ENCODE measurements around the gene MARS1.
"Not testable (repeated sequence)": the region's sequence is repeated elsewhere in the genome, so short reads cannot be mapped to it uniquely, and the experiment has no call there.

The MARS1 gene

DNA sequence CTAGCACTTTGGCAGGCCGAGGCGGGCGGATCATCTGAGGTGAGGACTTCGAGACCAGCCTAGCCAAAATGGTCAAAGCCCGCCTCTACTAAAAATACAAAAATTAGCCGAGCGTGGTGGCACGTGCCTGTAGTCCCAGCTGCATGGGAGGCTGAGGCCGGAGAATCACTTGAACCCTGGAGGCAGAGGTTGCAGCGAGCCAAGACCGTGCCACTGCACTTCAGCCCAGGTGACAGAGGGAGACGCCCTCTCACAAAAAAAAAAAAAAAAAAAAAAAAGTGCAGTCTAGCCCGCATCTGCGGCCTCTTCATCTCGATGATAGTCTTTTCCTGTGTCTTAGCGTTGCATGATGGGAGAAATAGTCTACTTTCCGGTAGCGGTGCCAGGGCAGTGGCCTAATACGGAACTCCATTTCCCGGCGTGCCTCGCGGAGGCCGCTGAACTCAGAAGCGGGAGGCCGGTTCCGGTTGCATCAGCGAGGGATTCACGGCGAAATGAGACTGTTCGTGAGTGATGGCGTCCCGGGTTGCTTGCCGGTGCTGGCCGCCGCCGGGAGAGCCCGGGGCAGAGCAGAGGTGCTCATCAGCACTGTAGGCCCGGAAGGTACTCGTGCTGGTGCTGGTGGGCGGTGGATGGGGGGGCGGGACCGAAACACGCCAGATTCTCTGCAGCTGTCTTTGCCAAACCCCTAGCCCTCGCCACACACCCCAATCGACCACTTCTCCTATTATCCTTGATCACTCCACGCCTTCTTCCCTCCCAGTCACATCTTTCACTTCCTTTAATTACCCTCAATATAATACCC is at the start of gene MARS1:
MARS1 (plus strand) TSS at position 472 of the 805 bp plus-strand sequence; CDS start at position 495, 23 bp downstream.
- DNase-seq = peak; percentile 74 to 85 (median 82)

DNA sequence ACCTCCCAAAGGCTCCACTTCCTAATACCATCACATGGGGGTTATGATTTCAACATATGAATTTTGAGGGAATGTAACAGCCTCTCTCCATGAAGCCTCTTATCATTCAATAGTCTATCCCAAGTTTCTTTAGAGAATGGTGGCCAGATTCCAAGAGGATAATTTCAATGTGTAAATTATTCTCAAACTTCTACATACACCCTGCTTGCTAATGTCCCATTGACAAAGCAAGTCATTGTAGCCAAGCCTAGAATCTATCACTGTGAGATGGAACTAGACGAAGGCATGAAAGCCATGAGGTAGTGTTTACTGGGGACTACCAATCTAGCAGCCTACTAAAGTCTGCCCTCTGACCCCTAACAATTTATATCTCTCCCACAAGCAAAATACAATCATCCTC is 49.5 kb upstream of the MARS1 start:
- no peak for DNase-seq

DNA sequence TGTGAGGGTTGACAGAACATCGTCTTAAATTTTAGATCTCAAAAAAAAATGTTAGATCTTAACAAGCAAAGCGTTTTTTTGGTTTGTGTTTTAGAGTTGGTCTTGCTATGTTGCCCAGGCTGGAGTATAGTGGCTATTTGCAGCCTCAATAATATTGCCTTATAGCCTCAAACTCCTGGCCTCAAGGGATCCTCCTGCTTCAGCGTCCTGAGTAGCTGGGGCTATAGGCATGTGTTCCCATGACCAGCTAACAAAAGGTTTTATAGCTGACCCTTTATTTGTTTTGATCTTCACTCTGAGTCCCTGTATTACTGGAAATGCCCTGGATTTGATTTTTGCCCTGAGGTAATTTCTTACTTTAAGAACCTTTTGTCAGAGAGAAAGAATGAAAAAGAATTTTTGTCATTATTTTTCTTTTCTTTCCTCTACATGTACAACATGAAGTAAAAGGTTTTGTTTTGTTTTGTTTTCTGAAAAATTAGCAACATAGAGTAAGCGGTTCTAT is 48.1 kb upstream of the MARS1 start:
- no peak for DNase-seq

DNA sequence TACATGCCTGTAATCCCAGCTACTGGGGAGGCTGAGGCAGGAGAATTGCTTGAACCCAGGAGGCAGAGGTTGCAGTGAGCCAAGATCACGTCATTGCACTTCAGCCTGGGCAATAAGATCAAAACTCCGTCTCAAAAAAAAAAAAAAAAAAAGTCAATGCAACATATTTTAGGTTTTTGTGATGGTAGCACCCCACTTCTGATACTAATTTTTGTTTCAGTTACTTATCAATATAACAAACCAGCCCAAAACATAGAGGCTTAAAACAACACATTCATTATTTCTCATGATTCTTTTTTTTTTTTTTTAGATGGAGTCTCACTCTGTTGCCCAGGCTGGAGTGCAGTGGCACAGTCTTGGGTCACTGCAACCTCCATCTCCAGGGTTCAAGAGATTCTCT is 46.5 kb upstream of the MARS1 start:
- not testable (repeated sequence) for DNase-seq

DNA sequence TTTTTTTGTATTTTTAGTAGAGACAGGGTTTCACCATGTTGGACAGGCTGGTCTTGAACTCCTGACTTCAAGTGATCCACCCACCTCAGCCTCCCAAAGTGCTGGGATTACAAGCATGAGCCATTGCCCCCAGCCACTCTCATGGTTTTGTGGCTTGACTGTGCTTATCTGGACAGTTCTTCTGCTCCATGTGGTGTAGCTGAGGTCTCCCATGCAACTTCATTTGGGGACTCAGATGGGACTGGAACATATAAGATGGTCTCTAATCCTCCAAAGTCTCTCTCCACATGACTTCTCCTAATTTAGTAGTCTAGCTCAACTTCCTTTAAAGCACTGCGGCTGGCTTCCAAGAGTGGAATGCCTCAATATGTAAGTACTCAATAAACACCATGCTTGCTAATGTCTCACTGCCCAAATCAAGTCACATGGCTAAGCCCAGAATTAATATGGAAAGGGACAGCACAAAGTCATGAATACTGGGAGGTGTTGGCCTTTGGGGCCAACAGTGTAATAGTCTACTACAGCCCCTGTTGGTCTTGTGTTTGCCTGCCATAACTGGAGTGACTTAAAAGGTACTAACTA is 45.9 kb upstream of the MARS1 start:
- no peak for DNase-seq

DNA sequence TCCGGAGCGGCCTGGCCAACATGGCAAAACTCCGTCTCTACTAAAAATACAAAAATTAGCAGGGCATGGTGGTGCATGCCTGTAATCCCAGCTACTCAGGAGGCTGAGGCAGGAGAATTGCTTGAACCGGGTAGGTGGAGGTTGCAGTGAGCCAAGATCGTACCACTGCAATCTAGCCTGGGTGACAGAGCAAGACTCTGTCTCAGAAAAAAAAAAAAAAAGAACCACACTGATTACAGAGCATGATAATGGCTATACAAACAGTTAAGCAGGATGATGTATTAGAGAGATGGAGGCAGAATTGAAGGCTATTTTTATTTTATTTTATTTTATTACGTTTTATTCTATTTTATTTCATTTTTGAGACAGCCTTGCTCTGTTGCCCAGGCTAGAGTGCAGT is 43.5 kb upstream of the MARS1 start:
- not testable (repeated sequence) for DNase-seq

DNA sequence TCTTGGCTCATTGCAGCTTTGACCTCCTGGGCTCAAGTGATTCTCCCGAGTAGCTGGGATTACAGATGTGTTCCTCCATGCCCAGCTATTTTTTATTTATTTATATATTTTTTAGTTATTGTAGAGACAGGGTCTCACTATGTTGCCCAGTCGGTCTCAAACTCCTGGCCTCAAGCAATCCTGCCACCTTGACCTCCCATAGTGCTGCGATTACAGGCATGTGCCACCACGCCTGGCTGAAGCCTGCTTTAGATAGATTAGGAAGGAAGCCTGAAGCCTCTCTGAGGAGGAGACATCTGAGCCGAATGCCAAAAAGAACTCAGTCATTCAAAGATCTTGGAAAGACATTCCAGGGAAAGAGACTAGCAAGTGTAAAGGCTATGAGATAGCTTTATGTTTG is 43.1 kb upstream of the MARS1 start:
- DNase-seq = no peak

DNA sequence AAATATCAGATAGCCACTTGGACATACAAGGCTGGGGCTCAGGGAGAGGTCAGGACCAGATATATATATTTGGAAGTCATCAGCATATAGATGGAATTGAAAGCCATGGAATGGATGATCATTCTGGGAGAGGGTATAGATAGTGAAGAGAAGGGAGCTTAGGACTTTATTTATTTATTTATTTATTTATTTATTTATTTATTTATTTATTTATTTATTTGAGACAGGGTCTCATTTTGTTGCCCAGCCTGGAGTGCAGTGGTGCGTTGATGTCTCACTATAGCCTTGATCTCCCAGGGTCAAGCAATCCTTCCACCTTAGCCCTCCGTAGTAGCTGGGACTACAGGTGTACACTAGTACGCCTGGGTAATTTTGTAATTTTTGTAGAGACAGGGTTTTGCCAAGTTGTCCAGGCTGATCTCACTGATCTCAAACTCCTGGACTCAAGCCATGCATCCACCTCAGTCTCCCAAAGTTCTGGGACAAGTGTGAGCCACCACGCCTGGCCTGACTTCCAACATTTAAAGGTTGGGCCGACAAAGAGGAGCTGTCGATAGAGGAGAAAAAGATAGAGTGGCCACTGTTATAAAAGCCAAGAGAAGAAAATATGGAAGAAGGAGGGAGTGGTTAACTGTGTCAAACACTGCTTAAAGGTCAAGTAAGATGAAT is 41.4 kb upstream of the MARS1 start:
- no peak for DNase-seq

DNA sequence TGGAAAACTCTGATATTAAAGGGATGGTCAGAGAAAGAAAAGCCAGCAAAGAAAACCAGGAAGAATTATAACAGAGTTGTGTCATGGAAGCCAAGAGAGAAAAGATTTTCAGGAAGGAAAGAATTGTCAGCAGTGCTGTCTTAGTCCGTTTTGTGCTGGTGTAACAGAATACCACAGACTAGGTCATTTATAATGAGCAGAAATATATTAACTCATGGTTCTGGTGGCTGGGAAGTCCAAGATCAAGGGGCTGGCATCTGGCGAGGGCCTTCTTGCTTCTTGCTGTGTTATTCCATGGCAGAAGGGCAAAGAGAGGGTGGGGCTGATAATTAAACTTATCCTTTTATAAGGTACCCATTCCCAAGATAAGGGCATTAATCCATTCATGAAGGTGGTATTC is 39.2 kb upstream of the MARS1 start:
- DNase-seq = no peak

DNA sequence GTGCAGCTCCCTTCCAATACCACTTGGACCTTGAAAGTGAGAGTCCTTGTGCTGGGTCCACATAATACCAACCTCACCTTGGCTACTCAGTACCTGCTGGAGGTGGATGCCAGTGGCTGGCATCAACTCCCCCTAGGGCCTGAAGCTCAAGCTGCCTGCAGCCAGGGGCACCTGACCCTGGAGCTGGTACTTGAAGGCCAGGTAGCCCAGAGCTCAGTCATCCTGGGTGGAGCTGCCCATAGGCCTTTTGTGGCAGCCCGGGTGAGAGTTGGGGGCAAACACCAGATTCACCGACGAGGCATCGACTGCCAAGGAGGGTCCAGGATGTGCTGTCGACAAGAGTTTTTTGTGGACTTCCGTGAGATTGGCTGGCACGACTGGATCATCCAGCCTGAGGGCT is 38.5 kb upstream of the MARS1 start:
- DNase-seq = no peak

DNA sequence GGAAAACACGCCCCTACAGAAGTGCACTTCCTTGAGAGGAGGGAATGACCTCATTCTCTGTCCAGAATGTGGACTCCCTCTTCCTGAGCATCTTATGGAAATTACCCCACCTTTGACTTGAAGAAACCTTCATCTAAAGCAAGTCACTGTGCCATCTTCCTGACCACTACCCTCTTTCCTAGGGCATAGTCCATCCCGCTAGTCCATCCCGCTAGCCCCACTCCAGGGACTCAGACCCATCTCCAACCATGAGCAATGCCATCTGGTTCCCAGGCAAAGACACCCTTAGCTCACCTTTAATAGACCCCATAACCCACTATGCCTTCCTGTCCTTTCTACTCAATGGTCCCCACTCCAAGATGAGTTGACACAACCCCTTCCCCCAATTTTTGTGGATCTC is 37.8 kb upstream of the MARS1 start:
- no peak for DNase-seq

DNA sequence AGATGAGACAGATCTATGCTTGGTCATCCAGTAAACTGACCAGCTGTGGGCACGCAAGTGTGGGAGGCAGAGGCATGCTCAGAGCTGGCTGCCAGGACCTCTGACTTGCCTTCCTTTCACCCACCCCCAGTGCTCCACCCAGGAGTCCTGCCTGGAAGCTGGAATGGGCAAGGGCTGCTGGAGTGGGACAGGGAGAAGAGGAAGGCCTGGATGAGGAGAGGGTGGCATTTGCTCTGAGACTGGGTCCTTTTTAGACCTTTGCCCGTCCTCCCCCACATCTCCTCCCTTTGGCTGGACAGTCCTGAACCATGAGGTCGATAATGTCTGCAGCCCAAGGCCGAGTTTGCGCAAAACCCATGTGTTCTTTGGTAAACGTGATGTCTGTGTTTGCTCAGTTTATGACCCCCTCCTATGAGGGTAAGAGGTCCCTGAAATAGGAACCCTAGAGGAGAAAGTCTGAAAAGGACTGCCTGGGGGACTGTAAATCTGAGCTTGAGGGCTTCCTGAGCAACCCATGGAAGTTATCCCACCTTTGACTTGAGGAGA is 36.6 kb upstream of the MARS1 start:
- no peak for DNase-seq

DNA sequence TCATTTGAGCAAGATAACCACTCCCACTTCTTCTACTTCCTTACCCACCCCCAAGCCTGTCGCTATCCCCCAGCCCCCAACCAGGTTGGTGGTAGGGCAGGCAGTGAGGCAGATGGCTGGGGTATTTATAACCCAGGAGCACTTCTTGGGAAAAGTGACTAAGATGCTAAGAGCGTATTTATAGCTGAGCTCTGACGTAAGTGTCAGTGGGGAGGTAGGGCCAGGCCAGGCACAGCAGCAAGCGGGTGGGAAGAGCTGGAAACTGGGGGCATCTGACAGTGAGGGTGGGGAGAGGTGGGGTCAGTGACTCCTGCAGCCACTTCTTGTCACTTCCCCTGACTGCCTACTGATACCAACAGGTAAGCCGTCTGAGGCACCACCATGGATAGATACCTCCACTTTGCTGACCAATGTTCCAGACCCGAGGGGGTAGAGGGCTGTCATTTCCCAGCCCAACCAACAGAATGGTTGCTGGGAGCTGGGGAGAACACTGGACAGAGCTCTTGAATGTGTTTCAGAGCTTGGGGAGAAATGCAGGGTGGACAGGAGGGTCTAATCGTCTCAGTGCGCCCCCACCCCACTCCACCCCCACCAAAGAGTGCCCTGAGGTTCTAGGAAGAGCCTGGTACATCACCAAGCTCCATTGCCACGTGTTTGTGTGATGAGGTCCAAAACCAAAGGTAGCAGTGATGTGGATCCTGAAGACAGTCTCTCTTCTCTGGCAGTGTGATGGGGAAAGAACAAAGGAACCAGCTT is 35.5 kb upstream of the MARS1 start:
- no peak for DNase-seq

DNA sequence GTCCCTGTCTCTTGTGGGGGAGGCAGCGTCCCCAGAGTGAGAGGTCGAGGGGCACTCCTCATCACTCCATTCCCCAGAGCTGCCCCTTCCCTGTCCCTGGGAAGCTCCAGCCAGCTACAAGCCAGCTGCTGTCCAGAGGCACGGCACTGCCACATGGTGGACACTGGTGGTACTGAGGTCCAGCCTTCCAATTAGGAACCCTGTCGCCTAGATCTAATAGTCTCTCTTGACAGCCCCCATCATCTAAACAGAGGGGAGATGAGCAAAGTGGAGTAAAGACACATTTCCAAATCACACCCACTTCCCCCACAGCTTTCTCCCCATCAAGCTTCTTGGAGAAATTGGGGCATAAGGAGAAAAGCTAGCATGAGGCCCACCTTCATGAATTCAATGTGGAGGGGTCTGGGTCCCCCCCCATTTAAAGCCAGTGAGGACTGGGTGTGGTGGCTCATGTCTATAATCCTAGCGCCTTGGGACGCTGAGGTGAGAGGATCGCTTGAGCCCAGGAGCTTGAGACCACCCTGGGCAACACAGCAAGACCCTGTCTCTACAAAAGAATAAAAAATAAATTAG is 34.8 kb upstream of the MARS1 start:
- DNase-seq = peak in 3 of 4 experiments; percentile 11 to 39 (median 17)

DNA sequence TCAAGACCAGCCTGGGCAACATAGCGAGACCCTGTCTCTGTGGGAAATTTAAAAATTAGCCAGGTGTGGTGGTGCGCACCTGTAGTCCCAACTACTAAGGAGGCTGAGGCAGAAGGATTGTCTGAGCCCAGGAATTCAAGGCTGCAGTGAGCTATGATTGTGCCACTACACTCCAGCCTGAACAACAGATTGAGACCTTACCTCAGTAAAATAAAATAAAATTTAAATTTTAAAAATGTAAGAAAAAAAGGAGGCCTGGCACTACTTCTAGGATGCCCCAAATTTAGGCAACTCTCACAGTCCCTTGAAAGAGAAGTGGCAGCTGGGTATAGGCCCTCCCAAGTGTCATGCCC is 33.7 kb upstream of the MARS1 start:
- no peak for DNase-seq

DNA sequence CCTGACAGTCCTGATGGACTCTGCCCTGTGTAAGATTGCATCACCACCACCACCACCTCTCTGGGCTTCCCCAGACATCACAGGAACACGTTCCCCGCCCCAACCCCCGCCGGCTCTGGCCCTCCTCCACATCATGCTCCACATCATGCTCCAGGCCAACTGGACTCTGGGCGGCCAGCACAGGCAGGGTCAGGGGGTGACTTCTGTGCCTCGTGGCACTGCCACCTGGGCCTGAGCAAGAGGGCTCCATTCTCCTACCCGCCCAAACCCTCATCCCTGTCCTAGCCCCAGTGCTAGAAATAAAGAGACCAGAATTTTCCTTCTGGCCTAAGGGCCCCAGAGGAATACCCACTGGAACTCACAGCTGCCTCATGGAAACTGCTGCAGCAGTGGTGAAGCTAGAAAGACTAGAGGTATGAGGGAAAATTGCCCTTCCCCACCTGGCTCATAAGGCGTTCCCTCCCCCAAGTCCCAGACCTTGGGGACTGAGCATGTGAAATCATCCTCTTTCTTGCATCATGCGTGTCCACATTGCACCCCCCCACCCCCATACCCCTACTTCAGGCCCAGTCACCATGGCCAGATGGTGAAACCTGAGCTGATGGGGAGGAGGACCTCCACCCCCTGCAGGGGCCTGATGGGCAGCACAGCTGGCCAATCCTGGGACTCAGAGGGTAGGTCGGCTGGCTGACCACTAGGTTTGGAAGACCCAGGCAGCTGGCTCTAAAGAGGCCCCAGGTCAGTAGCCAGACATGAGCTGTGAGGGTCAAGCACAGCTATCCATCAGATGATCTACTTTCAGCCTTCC is 33.1 kb upstream of the MARS1 start, which contains the start of gene INHBE:
INHBE (plus strand) TSS at position 742 of the 808 bp plus-strand sequence. CDS start 230 bp downstream, outside the sequence.
- DNase-seq = no peak

DNA sequence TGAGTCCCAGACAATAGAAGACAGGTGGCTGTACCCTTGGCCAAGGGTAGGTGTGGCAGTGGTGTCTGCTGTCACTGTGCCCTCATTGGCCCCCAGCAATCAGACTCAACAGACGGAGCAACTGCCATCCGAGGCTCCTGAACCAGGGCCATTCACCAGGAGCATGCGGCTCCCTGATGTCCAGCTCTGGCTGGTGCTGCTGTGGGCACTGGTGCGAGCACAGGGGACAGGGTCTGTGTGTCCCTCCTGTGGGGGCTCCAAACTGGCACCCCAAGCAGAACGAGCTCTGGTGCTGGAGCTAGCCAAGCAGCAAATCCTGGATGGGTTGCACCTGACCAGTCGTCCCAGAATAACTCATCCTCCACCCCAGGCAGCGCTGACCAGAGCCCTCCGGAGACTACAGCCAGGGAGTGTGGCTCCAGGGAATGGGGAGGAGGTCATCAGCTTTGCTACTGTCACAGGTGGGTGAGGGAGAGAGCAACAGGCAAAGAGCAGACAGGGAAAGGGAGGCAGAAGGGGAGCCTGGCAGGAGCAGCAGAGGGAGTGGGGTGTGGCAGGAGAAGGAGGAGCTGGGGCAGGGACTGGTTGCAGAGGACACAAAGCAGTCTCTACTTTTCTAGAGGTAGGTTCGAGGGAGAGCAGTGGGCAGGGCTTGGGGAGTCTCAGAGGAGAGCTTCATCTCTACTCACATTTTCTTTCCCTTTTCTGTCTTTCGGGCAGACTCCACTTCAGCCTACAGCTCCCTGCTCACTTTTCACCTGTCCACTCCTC is 32.3 kb upstream of the MARS1 start:
- DNase-seq = no peak

DNA sequence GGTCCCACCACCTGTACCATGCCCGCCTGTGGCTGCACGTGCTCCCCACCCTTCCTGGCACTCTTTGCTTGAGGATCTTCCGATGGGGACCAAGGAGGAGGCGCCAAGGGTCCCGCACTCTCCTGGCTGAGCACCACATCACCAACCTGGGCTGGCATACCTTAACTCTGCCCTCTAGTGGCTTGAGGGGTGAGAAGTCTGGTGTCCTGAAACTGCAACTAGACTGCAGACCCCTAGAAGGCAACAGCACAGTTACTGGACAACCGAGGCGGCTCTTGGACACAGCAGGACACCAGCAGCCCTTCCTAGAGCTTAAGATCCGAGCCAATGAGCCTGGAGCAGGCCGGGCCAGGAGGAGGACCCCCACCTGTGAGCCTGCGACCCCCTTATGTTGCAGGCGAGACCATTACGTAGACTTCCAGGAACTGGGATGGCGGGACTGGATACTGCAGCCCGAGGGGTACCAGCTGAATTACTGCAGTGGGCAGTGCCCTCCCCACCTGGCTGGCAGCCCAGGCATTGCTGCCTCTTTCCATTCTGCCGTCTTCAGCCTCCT is 31.6 kb upstream of the MARS1 start:
- DNase-seq = peak in 1 of 4 experiments; percentile 11

DNA sequence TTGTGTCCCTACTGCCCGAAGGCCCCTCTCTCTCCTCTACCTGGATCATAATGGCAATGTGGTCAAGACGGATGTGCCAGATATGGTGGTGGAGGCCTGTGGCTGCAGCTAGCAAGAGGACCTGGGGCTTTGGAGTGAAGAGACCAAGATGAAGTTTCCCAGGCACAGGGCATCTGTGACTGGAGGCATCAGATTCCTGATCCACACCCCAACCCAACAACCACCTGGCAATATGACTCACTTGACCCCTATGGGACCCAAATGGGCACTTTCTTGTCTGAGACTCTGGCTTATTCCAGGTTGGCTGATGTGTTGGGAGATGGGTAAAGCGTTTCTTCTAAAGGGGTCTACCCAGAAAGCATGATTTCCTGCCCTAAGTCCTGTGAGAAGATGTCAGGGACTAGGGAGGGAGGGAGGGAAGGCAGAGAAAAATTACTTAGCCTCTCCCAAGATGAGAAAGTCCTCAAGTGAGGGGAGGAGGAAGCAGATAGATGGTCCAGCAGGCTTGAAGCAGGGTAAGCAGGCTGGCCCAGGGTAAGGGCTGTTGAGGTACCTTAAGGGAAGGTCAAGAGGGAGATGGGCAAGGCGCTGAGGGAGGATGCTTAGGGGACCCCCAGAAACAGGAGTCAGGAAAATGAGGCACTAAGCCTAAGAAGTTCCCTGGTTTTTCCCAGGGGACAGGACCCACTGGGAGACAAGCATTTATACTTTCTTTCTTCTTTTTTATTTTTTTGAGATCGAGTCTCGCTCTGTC is 31.0 kb upstream of the MARS1 start:
- DNase-seq = no peak

DNA sequence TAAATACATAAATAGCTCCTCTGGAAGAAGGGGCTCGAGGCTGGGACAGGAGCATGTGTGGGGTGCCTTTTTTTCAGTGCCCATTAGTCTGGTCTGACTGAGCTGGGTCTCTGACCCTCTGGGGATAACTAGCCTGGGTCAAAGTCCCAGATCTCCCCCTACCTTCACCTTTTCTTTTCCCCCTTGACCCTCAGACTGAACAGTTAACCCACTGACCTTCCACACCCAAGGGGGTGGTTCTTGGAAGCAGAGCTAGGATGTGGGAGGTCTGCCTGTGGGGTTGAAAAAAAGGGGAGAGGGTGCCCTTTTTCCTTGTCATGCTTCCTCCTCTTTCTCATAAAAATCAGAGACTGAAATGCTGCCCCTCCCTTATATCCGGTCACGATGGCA is 29.2 kb upstream of the MARS1 start:
- no peak for DNase-seq
